ENCODE data around the gene AFAP1L2.

- TF ChIP-seq POLR2A (IDR thresholded peaks at IDR 0.05) (no peak), CTCF (IDR thresholded peaks at IDR 0.05) (no peak)
Observed at GRCh38 chr10:114300036-114300645, 104.2 kb downstream of the AFAP1L2 start.
